HG02678 (cell line): ENCODE data around the gene MAPRE2.

Source experiments
- ATAC-seq: cut with Tn5 transposase; IDR thresholded peaks from one replicate; pipeline ENCODE4 v1.9.1; 2021; ENCODE audit warnings: mild to moderate bottlenecking, moderate library complexity; ENCODE audit not compliant: unreplicated experiment

Gene MAPRE2

GRCh38 chr18:35118641-35119040, 77.4 kb downstream of the MAPRE2 start:
- no peak for ATAC-seq

GRCh38 chr18:35121038-35121437, 79.8 kb downstream of the MAPRE2 start:
- ATAC-seq, result no peak

- no peak for ATAC-seq
Measured at GRCh38 chr18:35121531-35121930, 80.3 kb downstream of the MAPRE2 start.

GRCh38 chr18:35122586-35123224, 81.5 kb downstream of the MAPRE2 start:
- ATAC-seq, result peak; percentile 93

DNA sequence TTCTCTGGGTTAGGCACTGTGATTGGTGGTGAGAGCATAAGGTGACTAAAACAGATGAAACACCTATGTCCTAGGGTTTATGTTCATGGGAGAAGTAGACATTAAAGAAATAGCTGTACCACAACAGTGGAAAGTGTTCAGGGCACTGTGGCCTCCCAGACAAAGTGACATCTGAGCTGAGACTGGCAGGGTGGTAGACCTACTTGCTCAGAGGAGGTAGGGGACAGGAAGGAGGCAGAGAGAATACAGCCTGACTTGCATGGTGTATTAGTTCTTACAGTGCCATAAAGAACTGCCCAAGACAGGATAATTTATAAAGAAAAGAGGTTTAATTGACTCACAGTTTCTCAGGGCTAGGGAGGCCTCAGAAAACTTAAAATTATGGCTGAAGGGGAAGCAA, 82.6 kb downstream of the MAPRE2 start:
- no peak for ATAC-seq

DNA sequence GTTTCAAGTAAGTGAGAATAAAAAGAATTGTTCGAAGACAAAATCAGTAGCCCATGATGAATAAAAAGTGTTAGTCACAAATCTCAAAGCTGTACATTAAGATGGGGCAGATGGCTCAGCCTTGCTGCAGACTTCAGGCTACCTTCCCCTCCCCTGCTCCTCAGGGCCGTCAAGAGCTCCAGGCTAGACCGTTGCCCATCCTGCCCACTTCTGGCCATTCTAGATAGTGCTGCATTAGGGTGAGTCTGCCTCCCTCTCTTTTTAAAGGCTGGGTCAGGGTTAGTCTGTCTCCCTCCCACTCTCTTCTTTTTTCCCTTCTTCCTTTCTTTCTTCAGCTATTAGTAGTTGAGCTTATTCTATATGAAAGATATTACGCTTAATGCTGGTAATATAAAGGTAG, 86.0 kb downstream of the MAPRE2 start:
- ATAC-seq, result peak; percentile 38

DNA sequence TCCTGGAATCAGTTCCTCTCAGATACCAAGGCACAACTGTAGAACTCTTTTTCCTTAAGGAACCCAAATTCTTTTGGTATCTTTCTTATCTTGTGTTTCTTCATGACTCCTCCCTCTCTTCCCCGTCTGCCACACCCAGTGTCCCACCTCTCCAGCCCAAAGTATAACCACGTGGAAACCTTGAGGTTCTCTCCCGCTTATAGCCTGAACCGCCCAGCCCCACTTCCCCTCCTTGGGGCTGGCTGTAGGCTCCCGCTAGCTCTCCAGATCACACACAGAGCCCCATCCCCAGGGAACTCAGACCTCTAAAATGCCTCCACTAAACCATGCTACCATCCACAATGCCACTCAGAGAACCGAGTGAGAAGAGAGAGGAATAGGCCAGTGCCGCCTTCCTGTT, 87.5 kb downstream of the MAPRE2 start:
- no peak for ATAC-seq

DNA sequence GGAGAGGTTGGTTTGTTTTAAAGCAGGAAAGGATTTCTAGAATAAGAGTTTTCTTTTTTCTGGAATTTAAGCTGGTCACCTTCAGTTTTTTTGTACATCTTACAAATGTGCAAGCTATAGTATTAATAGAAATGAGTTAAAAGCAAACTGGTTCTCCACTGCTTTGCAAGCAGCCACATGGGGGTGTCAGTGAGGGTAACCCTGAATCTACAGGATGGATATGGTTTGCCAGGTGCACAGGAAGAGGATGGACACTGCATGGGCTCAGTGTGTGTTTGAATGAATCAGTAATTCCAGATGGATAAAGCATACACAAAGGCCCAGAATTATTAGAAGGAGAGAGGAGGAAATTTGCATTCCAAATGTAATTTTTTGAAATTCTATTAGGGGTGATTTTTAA, 89.0 kb downstream of the MAPRE2 start:
- no peak for ATAC-seq

- no peak for ATAC-seq
Measured at GRCh38 chr18:35131387-35132020, 90.3 kb downstream of the MAPRE2 start.

DNA sequence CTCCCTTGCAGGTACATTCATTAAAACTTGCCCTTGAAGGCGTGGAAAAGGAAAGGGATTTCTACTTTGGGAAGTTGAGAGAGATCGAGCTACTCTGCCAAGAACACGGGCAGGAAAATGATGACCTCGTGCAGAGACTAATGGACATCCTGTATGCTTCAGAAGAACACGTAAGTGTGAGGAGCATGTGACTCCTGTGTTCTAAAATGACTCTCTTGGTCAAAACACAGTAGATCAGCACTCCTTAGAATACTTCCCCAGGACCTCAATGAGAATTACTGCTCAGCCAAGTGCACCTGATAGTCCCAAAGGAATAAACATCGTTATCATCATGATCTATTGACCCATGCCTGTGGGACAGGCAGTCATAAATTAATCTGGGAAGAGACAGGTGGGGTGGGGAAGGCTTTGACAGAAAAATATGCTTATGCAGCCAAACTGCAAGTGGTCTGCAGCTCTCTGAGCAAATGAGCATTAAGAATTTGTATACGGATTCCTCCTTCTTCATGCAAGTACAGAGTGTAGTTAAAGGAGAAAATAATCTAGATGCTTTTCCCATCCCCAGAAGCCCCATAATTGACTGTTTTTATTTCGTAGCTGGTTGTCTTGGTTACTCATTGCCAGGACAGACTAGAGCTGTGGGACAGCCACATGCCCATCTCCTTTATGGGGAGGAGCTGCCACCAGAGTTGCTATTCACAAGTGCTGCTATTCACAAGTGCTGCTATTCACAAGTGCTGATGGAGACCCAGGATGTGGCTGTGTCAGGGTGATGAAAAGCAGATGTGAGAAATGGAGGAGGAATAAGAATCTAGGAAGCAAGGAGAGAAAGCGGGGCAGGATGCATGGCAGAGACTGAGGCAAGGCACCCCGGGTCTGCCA, 91.0 kb downstream of the MAPRE2 start:
- no peak for ATAC-seq

DNA sequence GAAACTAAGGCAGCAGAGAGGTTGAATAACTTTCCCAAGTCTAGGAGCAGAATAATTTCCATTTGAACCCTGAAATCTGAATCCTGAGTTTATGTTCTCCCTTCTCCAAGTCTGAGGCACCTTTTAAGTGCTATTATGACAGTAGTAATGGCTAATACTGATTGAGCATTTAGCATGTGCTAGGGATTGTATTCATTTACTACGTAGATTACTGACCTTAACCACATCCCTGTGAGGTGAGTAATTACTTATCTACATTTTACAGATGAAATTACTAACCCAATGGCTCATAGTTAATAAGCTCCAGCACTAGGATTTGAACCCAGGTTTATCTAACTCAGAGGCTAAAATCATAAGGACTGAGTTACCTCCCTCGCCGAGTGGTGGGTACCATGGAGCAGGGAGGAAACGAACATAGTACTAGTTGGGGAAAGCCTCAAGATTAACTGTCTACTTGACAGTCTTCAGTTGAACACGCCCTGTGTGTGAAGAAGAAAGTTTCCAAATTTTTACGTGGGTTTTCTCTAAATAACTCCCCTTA, 93.0 kb downstream of the MAPRE2 start:
- no peak for ATAC-seq

- ATAC-seq, result no peak
Measured at GRCh38 chr18:35134791-35135531, 93.7 kb downstream of the MAPRE2 start.

GRCh38 chr18:35136248-35136647, 95.0 kb downstream of the MAPRE2 start:
- no peak for ATAC-seq

DNA sequence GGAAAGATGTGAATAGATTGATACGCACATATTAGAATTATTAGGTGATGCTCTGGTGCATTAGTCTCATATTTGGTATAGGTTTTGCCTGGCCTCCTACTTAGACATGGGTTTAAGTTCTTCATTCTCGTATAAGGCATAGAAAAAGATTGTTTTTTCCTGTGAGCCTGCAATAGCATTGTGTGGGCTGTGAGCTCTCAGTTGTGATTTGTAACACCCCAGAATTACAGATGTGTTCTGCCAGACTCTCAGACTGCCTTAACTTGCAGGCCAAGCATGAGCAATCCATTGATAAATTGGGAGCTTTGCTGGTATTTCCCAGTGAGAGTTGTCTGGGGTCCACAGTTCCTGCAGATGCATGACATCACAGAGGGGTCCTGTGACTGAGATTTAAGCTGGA, 95.7 kb downstream of the MAPRE2 start:
- ATAC-seq, result no peak

DNA sequence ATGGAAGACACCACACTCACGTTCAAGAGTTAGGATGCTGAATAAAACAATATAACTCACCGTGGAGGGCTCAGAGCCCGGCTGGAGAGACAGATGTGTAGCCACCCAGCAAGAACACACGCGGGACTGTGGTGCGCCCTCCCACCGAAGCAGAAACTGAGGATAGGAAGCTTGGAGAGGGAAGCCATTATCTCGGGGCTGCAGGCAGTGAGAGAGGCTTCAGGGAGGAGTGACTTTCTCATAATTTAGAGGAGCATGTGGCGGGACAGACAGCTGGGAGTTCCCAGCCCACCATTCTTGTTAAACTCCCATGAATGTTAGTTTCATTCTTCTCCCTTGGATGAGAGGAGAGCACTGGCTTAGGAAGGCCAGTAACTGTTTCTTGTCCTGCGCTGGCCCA, 96.4 kb downstream of the MAPRE2 start:
- no peak for ATAC-seq

- no peak for ATAC-seq
Measured at GRCh38 chr18:35138773-35139172, 97.6 kb downstream of the MAPRE2 start.

DNA sequence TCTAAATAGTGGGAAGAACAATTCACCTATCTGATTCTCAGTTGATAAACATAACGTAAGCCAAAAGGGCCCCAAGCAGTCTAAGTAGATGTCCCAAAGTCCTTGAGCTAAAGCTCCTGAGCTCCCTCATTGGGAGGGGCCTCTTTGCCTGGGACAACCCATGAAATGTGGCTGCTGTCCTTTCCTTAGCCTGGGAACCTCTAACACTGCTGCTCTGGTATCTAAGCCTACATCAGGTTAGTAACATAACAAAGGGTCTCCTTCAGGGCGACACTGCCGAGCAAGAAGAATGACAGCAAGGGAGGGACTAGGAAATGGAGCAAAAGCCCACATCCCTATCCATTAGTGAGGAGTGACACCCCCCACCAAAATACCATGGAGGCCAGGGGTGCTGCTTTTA, 98.3 kb downstream of the MAPRE2 start:
- no peak for ATAC-seq

DNA sequence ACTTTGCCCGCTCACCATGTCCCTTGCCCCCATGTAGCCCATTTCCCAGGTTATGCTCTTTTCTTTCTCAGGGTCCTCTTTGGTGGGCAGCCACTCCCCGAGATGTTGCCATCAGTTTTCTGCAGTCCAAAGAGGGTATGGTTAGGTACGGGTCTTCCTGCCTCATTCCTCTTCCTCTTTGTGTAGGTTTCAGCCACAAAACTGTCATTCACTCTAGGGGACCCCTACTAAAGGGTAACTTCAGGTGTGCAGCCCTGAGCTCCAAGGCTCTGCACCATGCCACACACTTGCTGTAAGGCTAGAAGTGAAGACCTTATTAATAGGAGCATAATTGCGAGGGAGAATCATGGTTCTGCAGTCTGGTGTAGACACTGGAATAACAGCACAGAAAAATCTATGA, 99.9 kb downstream of the MAPRE2 start:
- no peak for ATAC-seq

GRCh38 chr18:35141567-35142274, 100.5 kb downstream of the MAPRE2 start:
- no peak for ATAC-seq

DNA sequence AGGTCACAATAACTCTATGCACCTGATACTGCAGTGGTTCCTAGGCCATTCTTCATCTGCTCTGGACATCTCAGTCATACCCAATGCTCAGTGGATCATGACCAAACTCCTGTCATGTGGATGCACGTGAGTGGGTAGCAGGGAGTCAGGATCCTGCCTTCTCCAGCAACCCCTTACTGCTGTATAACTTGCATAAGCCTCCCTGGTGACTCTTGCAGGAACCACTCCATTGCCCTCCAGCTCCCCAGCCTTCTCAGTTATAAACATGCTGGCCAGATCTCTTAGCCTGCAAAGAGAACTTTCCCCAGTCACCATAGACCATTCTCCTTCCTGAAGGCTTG, 101.0 kb downstream of the MAPRE2 start:
- ATAC-seq, result no peak
